Tibial nerve (tissue), 4 donors: ENCODE data around the gene ANP32B.

Source experiments
- CTCF ChIP-seq, 5 experiments: fragments of 200-600 bp in 3 of 5; fragments of 450-650 bp in 2 of 5; sonication (generic) in 3 of 5; IDR thresholded peaks; one replicate each; pipeline ENCODE4 v1.5.1; 2016 to 2019; ENCODE audit warnings: antibody characterized with exemption in 5 of 5, mild to moderate bottlenecking in 3 of 5, moderate library complexity in 2 of 5
- EP300 ChIP-seq, 2 donors: sonication (generic); formaldehyde crosslinking; IDR thresholded peaks; one replicate each; pipeline ENCODE4 v1.6.1; 2017; ENCODE audit warnings: antibody characterized with exemption in 2 of 2, mild to moderate bottlenecking in 1 of 2
- POLR2A ChIP-seq, 2 donors: fragments of 450-650 bp; IDR thresholded peaks; one replicate each; pipeline ENCODE4 v1.6.1; 2017; ENCODE audit warnings: antibody characterized with exemption in 2 of 2, mild to moderate bottlenecking in 2 of 2, moderate library complexity in 2 of 2

GRCh38 chr9:97972753-97973152 lies 10.4 kb upstream of the ANP32B start:
- no peak for TF ChIP-seq EP300 (IDR thresholded peaks at IDR 0.05)
- no peak for TF ChIP-seq CTCF (IDR thresholded peaks at IDR 0.05)
- no peak for TF ChIP-seq POLR2A (IDR thresholded peaks at IDR 0.05)
